Kidney (tissue), 14 donors: ENCODE results near the gene MATN4. TPM values are rescaled to one million over a fixed set of nuclear protein-coding genes. Genes with fewer than 3 reads are reported as not detected.
A peak's percentile ranks its signal among the peaks of the same experiment; 100 is the strongest.

Experiments used
- DNase-seq, 5 donors: peaks; one replicate each; pipeline ENCODE4 v3.0.0-alpha.2; 2013 to 2020
- FAIRE-seq: peaks from 2 replicates; lab custom pipeline; 2012; peaks lifted over from hg19 to GRCh38; lab: Jason Lieb, UNC
- H3K27ac ChIP-seq, 2 donors: one replicate each; pipeline ENCODE4 v1.7.0; 2013; ENCODE audit warnings: low read depth in 2 of 2, low read length in 2 of 2, inconsistent platforms in 1 of 2
- H3K27me3 ChIP-seq: one replicate; pipeline ENCODE4 v1.7.1; 2013; ENCODE audit warnings: low read length, inconsistent platforms; ENCODE audit not compliant: control insufficient read depth, insufficient read depth
- H3K36me3 ChIP-seq, 3 donors: one replicate each; pipeline versions ENCODE4 v1.7.0 to v1.7.1; 2013; ENCODE audit warnings: low read length in 3 of 3, control low read depth in 1 of 3, inconsistent platforms in 1 of 3; ENCODE audit not compliant: insufficient read depth in 3 of 3, control insufficient read depth in 2 of 3
- H3K4me1 ChIP-seq, 3 donors: one replicate each; pipeline versions ENCODE4 v1.7.0 to v1.7.1; 2013; ENCODE audit warnings: low read length in 3 of 3, inconsistent platforms in 1 of 3, low read depth in 1 of 3; ENCODE audit not compliant: control insufficient read depth in 2 of 3, insufficient read depth in 2 of 3
- H3K4me3 ChIP-seq, 3 donors: one replicate each; pipeline versions ENCODE4 v1.7.0 to v1.8.1; 2013; ENCODE audit warnings: low read length in 3 of 3, control low read depth in 1 of 3, inconsistent platforms in 1 of 3
- H3K9ac ChIP-seq, 3 donors: one replicate each; pipeline versions ENCODE4 v1.7.0 to v1.7.1; 2013; ENCODE audit warnings: low read length in 3 of 3, control low read depth in 1 of 3, inconsistent platforms in 1 of 3
- H3K9me3 ChIP-seq, 3 donors: one replicate each; pipeline versions ENCODE4 v1.7.0 to v1.7.1; 2013; ENCODE audit warnings: low read length in 3 of 3, control low read depth in 1 of 3, inconsistent platforms in 1 of 3; ENCODE audit not compliant: control insufficient read depth in 2 of 3, insufficient read depth in 1 of 3
- CTCF ChIP-seq: IDR thresholded peaks from 3 replicates; pipeline ENCODE4 v1.5.1; 2012; ENCODE audit warnings: mild to moderate bottlenecking, moderate library complexity, borderline replicate concordance; ENCODE audit not compliant: insufficient read depth; ENCODE audit errors: extremely low read depth
- intact Hi-C: fragments of 100-400 bp; cut with DNase I; formaldehyde crosslinking; loops from one replicate; pipeline ENCODE4 v1.11.1; 2022
- polyA plus RNA-seq: library from polyadenylated mRNA; stranded (reverse); fragments of 350-450 nt; fragmentation: Illumina TruSeq; extraction: RNeasy Lipid Tissue Mini Kit (QIAGEN cat#74804); gene quantifications from one replicate; pipeline ENCODE4 v1.2.3, GENCODE V29; 2014; ENCODE audit warnings: low read depth, low replicate concordance; ENCODE audit not compliant: insufficient read depth
- total RNA-seq: library from RNA; stranded (reverse); fragmentation: NEBNext Ultra II Directional; extraction: Animal tissue kit (Norgen Biotek cat#: 25700); gene quantifications from one replicate; pipeline ENCODE4 v1.2.1, GENCODE V29; 2021
- donor health status: control.
- donor health status: control.
- donor health status: control.
- donor health status: control.
- donor health status: control.
- donor health status: DM: yes; HTN: yes; CAD: no.
- donor health status: Normal renal cell carcinoma (clear cell type).

The MATN4 gene
- total and polyA plus RNA-seq, 2 donors from 2014 or later: 0.19 TPM

GRCh38 chr20:45316150-45317080, 8.3 kb upstream of the MATN4 start:
- no peaks in the 10 kb centered on the region for H3K4me1 ChIP-seq
- no peaks in the 10 kb centered on the region for H3K9me3 ChIP-seq
- FAIRE-seq (no peak), DNase-seq (peak in 2 of 5 donors; percentile 30 to 68)
- no peak overlapping the region for H3K9ac ChIP-seq
- intact Hi-C loops: loop anchor here (10.0 kb wide), 1 partner anchor 458 kb away; no protein-coding TSS in a partner anchor
- no peaks in the 10 kb centered on the region for H3K36me3 ChIP-seq
- no peak for TF ChIP-seq CTCF
- no peak overlapping the region for H3K4me3 ChIP-seq
- H3K27me3 ChIP-seq: peaks cover 7% of the 10 kb centered on the region
- no peak overlapping the region for H3K27ac ChIP-seq

DNA sequence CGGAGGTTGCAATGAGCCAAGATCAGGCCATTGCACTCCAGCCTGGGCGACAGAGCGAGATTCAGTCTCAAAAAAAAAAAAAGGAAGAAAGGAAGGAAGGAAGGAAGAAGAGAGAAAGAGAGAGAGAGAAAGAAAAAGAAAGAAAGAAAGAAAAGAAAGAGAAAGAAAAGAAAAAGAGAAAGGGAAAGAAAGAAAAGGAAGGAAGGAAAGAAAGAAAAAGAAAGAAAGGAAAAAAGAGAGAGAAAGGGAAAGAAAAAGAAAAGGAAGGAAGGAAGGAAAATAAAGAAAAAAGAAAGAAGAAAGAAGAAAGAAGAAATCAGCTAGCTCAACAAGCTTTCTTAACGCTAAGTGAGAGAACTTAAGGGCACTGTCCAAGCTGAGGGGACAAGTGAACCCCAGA, 7.6 kb upstream of the MATN4 start:
- no peaks in the 10 kb centered on the region for H3K4me1 ChIP-seq
- no peak overlapping the region for H3K27ac ChIP-seq
- no peaks in the 10 kb centered on the region for H3K9me3 ChIP-seq
- no peak overlapping the region for H3K9ac ChIP-seq
- H3K36me3 ChIP-seq: no peaks in the 10 kb centered on the region
- FAIRE-seq (no peak), DNase-seq (no peak)
- TF ChIP-seq CTCF: no peak
- no peak overlapping the region for H3K4me3 ChIP-seq
- H3K27me3 ChIP-seq: peaks cover 7% of the 10 kb centered on the region
- intact Hi-C loops: loop anchor here (10.0 kb wide), 1 partner anchor 459 kb away; no protein-coding TSS in a partner anchor

GRCh38 chr20:45313943-45314342, 5.8 kb upstream of the MATN4 start:
- Histone ChIP-seq H3K4me3 (no peak overlapping the region), H3K36me3 (no peaks in the 10 kb centered on the region), H3K9ac (no peak overlapping the region), H3K27me3 (peaks cover 7% of the 10 kb centered on the region), H3K4me1 (no peaks in the 10 kb centered on the region), H3K27ac (no peak overlapping the region), H3K9me3 (no peaks in the 10 kb centered on the region)
- DNase-seq (peak in 1 of 5 donors; percentile 20), FAIRE-seq (no peak)
- intact Hi-C loops: loop anchor here (10.0 kb wide), 1 partner anchor 461 kb away; no protein-coding TSS in a partner anchor
- TF ChIP-seq CTCF: no peak
